PC-9 (cell line): Measurements from ENCODE around the gene TRIM7. TPM values are rescaled to one million over a fixed set of nuclear protein-coding genes. Genes with fewer than 3 reads are reported as not detected.

ENCODE experiments used
- BruUV-seq: library from RNA; stranded (reverse); fragments of 400-500 nt; replicated peaks from 2 replicates; lab custom pipeline; 2021; lab: Mats Ljungman, UMichigan
- CTCF ChIA-PET: fragments of 300-600 bp; sonication (Branson Sonifier 250); formaldehyde crosslinking; loops from one replicate; lab custom pipeline; 2022; ENCODE audit warnings: antibody characterized with exemption; lab: Charles Lee
- POLR2A ChIA-PET: fragments of 300-600 bp; sonication (Branson Sonifier 250); formaldehyde crosslinking; loops from one replicate; lab custom pipeline; 2022; ENCODE audit warnings: antibody characterized with exemption; ENCODE audit not compliant: unreplicated experiment; lab: Charles Lee
- DNase-seq, 2 experiments: peaks; one replicate each; pipeline versions ENCODE4 v3.0.0 to v3.0.0-alpha.2; 2015 to 2022; ENCODE audit warnings: mixed read lengths in 1 of 2
- H2AFZ ChIP-seq: fragments of 200-600 bp; sonication (generic); 2 replicates; pipeline ENCODE4 v1.8.1; 2017; ENCODE audit warnings: antibody characterized with exemption
- H3F3A ChIP-seq: fragments of 200-600 bp; sonication (generic); 2 replicates; pipeline ENCODE4 v1.8.1; 2017; ENCODE audit warnings: antibody characterized with exemption, mild to moderate bottlenecking, low read depth; ENCODE audit not compliant: insufficient read depth
- H3K27ac ChIP-seq: fragments of 200-600 bp; sonication (generic); 2 replicates; pipeline ENCODE4 v1.6.1; 2016; ENCODE audit warnings: mixed run types
- H3K27me3 ChIP-seq: fragments of 200-600 bp; sonication (generic); 2 replicates; pipeline ENCODE4 v1.6.1; 2016; ENCODE audit warnings: low read depth, mixed run types; ENCODE audit not compliant: insufficient read depth
- H3K36me3 ChIP-seq: fragments of 200-600 bp; sonication (generic); 2 replicates; pipeline ENCODE4 v1.6.1; 2016; ENCODE audit warnings: low read depth, mixed run types
- H3K4me1 ChIP-seq: fragments of 200-600 bp; sonication (generic); replicated peaks from 2 replicates; pipeline ENCODE4 v1.6.1; 2016; ENCODE audit warnings: mixed run types; ENCODE audit not compliant: insufficient read depth
- H3K4me2 ChIP-seq: fragments of 200-600 bp; sonication (generic); 2 replicates; pipeline ENCODE4 v1.6.1; 2017; ENCODE audit warnings: mixed run types
- H3K4me3 ChIP-seq: fragments of 200-600 bp; sonication (generic); 2 replicates; pipeline ENCODE4 v1.6.1; 2016; ENCODE audit warnings: mixed run types
- H3K79me2 ChIP-seq: fragments of 200-600 bp; sonication (generic); 2 replicates; pipeline ENCODE4 v1.6.1; 2017; ENCODE audit warnings: low read depth, mixed run types
- H3K9me2 ChIP-seq: fragments of 200-600 bp; sonication (generic); 2 replicates; pipeline ENCODE4 v1.8.1; 2017; ENCODE audit warnings: mild to moderate bottlenecking; ENCODE audit not compliant: insufficient read depth
- H3K9me3 ChIP-seq: fragments of 200-600 bp; sonication (generic); 2 replicates; pipeline ENCODE4 v1.8.1; 2016; ENCODE audit warnings: low read depth; ENCODE audit not compliant: insufficient read depth
- H4K20me1 ChIP-seq: fragments of 200-600 bp; sonication (generic); 2 replicates; pipeline ENCODE4 v1.8.1; 2017; ENCODE audit not compliant: insufficient read depth
- EZH2 ChIP-seq: fragments of 200-600 bp; sonication (generic); IDR thresholded peaks from 2 replicates; pipeline ENCODE4 v1.8.0; 2017; ENCODE audit warnings: antibody characterized with exemption, low read depth
- intact Hi-C: fragments of 100-400 bp; cut with micrococcal nuclease; formaldehyde crosslinking; loops from one replicate; pipeline ENCODE4 v1.10.0; 2022; ENCODE audit not compliant: unreplicated experiment
- total RNA-seq: library from RNA; stranded (reverse); gene quantifications from 2 replicates; pipeline ENCODE4 v1.2.3, GENCODE V29; 2021
- TF ChIP-seq, protein P1 (sequence below): fragments of 200-600 bp; sonication (generic); conservative IDR thresholded peaks from 2 replicates; pipeline ENCODE4 v1.6.1; 2017; ENCODE audit warnings: mixed run types, antibody characterized with exemption, mild to moderate bottlenecking, moderate library complexity

TRIM7 gene
- total RNA-seq, 1 experiment from 2014 or later = 9.2 TPM

DNA sequence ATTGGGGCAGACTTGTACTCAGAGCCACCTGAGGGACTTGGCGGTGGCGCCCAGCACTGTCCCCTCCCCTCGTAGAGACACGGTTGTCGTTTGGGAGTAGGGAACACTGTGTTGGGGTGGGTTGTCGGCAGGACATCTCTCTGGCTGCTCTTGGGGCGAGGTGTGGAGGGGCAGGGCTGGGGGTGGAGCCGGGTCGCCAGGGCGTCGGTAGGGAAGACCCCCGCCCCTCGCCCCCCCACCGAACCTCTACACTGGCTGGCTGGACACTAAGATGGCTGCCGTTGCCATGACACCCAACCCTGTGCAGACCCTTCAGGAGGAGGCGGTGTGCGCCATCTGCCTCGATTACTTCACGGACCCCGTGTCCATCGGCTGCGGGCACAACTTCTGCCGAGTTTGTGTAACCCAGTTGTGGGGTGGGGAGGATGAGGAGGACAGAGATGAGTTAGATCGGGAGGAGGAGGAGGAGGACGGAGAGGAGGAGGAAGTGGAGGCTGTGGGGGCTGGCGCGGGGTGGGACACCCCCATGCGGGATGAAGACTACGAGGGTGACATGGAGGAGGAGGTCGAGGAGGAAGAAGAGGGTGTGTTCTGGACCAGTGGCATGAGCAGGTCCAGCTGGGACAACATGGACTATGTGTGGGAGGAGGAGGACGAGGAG is 18.9 kb upstream of the TRIM7 start:
- Histone ChIP-seq H3F3A (peaks cover 40% of the 10 kb centered on the region), H3K9me2 (no peaks in the 10 kb centered on the region), H3K4me3 (peak overlapping the region; percentile 68), H2AFZ (peak overlapping the region; percentile 75; the same call in 1 of the 2 replicates), H3K4me1 (peaks cover 15% of the 10 kb centered on the region; the same call in 1 of the 2 replicates), H4K20me1 (no peaks in the 10 kb centered on the region), H3K27me3 (no peaks in the 10 kb centered on the region), H3K27ac (peak overlapping the region; percentile 89), H3K4me2 (peak overlapping the region; percentile 91), H3K36me3 (peaks cover 13% of the 10 kb centered on the region), H3K9me3 (no peaks in the 10 kb centered on the region), H3K79me2 (peaks cover 42% of the 10 kb centered on the region)
- ChIA-PET CTCF (interaction anchor here (0.5 to 0.6 kb wide), 2 partner anchors 35 to 39 kb away, joined by 3 read pairs; no protein-coding TSS in a partner anchor), POLR2A (interaction anchor here (0.5 to 1.4 kb wide), 6 partner anchors 16 to 39 kb away, joined by 5 to 18 read pairs (median 6); partner anchors contain the start of genes RACK1 and TRIM7)
- no peak for DNase-seq
- TF ChIP-seq, protein P1, sequence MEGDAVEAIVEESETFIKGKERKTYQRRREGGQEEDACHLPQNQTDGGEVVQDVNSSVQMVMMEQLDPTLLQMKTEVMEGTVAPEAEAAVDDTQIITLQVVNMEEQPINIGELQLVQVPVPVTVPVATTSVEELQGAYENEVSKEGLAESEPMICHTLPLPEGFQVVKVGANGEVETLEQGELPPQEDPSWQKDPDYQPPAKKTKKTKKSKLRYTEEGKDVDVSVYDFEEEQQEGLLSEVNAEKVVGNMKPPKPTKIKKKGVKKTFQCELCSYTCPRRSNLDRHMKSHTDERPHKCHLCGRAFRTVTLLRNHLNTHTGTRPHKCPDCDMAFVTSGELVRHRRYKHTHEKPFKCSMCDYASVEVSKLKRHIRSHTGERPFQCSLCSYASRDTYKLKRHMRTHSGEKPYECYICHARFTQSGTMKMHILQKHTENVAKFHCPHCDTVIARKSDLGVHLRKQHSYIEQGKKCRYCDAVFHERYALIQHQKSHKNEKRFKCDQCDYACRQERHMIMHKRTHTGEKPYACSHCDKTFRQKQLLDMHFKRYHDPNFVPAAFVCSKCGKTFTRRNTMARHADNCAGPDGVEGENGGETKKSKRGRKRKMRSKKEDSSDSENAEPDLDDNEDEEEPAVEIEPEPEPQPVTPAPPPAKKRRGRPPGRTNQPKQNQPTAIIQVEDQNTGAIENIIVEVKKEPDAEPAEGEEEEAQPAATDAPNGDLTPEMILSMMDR = no peak
- BruUV-seq = no TSS peak
- intact Hi-C loops = loop anchor here (1.0 to 10.0 kb wide), 3 partner anchors 20 to 419 kb away; partner anchors contain the start of genes MGAT1 and ZFP62

DNA sequence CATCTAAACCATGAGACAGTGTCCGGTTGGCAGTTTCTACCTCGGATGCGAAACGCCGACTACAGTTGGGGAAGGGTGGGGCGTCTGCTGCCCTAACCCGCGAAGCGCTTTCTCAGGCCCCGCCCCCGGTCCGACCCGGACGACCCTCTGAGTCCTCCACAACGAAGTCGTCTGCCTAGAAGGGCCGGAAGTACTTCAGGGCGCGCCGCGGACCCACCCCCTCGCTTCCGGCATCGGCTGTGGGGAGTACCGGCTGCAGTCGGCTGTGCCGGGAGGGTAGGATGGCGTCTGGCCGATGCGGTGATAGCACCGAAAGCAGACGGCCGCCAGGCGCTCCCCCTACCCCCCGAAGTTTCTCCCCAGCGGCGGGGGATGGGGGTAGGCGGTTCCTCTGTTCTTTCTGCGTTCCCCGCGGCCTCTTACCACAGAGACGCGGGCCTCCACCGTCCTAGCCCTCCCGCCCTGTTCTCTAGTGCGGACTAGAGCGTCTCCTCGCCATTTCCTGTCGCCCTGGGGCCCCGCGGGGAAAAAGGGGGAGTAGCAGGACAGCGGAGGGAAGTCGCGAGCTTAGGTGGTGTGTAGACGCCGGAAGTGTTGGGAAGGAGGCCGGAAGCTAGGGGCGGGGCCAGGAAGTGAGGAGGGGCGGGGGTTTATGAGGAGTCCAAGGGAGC is 18.2 kb upstream of the TRIM7 start, which contains the start of gene TRIM41:
TSS of gene TRIM41 (plus strand) at position 224 of the 671 bp plus-strand sequence. CDS start 719 bp downstream, outside the sequence.
- ChIA-PET POLR2A (interaction anchor here (0.5 to 1.4 kb wide), 7 partner anchors 16 to 38 kb away, joined by 3 to 18 read pairs (median 5); partner anchors contain the start of genes RACK1 and TRIM7), CTCF (interaction anchor here (0.5 to 0.6 kb wide), 2 partner anchors 35 to 38 kb away, joined by 3 read pairs; no protein-coding TSS in a partner anchor)
- no TSS peak for BruUV-seq
- H3K79me2 ChIP-seq = peaks cover 42% of the 10 kb centered on the region
- H3F3A ChIP-seq = peaks cover 42% of the 10 kb centered on the region
- peak within 1 kb of the TSS; percentile 91 for H3K4me2 ChIP-seq
- peak within 1 kb of the TSS; percentile 75 for H2AFZ ChIP-seq
- peaks cover 12% of the 10 kb centered on the region for H3K36me3 ChIP-seq
- peak; percentile 93 to 99 for DNase-seq
- H3K9me3 ChIP-seq = no peaks in the 10 kb centered on the region
- intact Hi-C loops = loop anchor here (1.0 to 10.0 kb wide), 3 partner anchors 21 to 418 kb away; partner anchors contain the start of genes MGAT1 and ZFP62
- H3K27ac ChIP-seq = peak within 1 kb of the TSS; percentile 89
- H3K4me1 ChIP-seq = peaks cover 15% of the 10 kb centered on the region; the same call in 1 of the 2 replicates
- H3K9me2 ChIP-seq = no peaks in the 10 kb centered on the region
- H3K4me3 ChIP-seq = peak within 1 kb of the TSS; percentile 68
- TF ChIP-seq, protein P1 = no peak
- TF ChIP-seq EZH2 = no peak
- no peaks in the 10 kb centered on the region for H4K20me1 ChIP-seq
- H3K27me3 ChIP-seq = no peaks in the 10 kb centered on the region

DNA sequence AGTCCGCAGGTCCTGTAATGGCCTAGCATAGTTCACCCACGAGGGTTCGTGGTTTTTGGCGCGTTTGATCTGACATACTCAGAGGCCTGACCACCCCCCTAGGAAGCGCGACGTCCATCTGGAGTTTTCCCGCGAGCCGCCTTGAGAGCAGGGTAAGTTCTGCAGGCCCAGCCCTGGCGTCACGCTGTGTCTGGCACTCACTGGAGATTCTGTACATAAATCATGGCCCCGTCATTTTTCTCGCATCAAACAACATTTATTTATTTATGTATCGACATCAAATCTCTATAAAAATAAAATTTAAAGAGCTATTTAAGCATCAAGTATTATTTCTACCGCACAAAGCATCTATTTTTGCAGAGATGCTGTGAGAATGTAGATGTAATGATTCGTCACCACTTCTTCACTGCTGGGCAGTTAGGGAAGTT is 17.6 kb upstream of the TRIM7 start:
- H3F3A ChIP-seq = peaks cover 46% of the 10 kb centered on the region
- DNase-seq = no peak
- no peaks in the 10 kb centered on the region for H3K9me2 ChIP-seq
- TSS peak; percentile 85 for BruUV-seq
- no peak for TF ChIP-seq EZH2
- TF ChIP-seq, protein P1 = no peak; the same call in 1 of the 2 replicates
- H3K27me3 ChIP-seq = no peaks in the 10 kb centered on the region
- peaks cover 39% of the 10 kb centered on the region for H3K79me2 ChIP-seq
- peak overlapping the region; percentile 68 for H3K4me3 ChIP-seq
- H4K20me1 ChIP-seq = peaks cover 3% of the 10 kb centered on the region
- POLR2A ChIA-PET = interaction anchor here (0.6 to 1.4 kb wide), 3 partner anchors 21 to 38 kb away, joined by 3 to 18 read pairs (median 3); partner anchors contain the start of gene RACK1
- peak overlapping the region; percentile 89 for H3K27ac ChIP-seq
- intact Hi-C loops = loop anchor here (1.0 to 10.0 kb wide), 6 partner anchors 15 to 418 kb away; partner anchors contain the start of genes MGAT1 and ZFP62
- peaks cover 11% of the 10 kb centered on the region for H3K36me3 ChIP-seq
- peak overlapping the region; percentile 75 for H2AFZ ChIP-seq
- H3K4me1 ChIP-seq = peaks cover 18% of the 10 kb centered on the region; the same call in 1 of the 2 replicates
- no peaks in the 10 kb centered on the region for H3K9me3 ChIP-seq
- peak overlapping the region; percentile 91 for H3K4me2 ChIP-seq
- CTCF ChIA-PET = no interaction called here
